K562 (cell line): Measurements from ENCODE around the gene GPR162. TPM values are rescaled to one million over a fixed set of nuclear protein-coding genes. Genes with fewer than 3 reads are reported as not detected.

Experiments used
- KAT2B ChIP-seq: IDR thresholded peaks from one replicate; pipeline ENCODE4 v1.6.1; 2012; ENCODE audit warnings: low read depth, mild to moderate bottlenecking, control low read depth, inconsistent platforms, low read length, moderate library complexity
- LEF1 ChIP-seq: fragments of 450-650 bp; IDR thresholded peaks from 2 replicates; pipeline ENCODE4 v1.6.1; 2016; ENCODE audit warnings: mild to moderate bottlenecking
- MECOM ChIP-seq: fragments of 250-450 bp; sonication (Bioruptor Pico); IDR thresholded peaks from 2 replicates; pipeline ENCODE4 v1.8.0; 2022; ENCODE audit warnings: inconsistent platforms
- MED1 ChIP-seq: sonication (generic); formaldehyde crosslinking; IDR thresholded peaks from 2 replicates; pipeline ENCODE4 v1.8.1; 2023; ENCODE audit warnings: missing genetic modification reagents, borderline replicate concordance
- NONO ChIP-seq, 2 experiments: fragments of 200-400 bp in 1 of 2; fragments of 450-650 bp in 1 of 2; formaldehyde crosslinking in 1 of 2; IDR thresholded peaks; 2 replicates each; pipeline ENCODE4 v1.6.1; 2017; ENCODE audit warnings: low read depth in 2 of 2, mild to moderate bottlenecking in 2 of 2, moderate library complexity in 2 of 2, low read length in 1 of 2
- SIN3A ChIP-seq, 2 experiments: fragments of 150-350 bp in 1 of 2; IDR thresholded peaks; 2 replicates each; pipeline ENCODE4 v1.6.1; 2011 to 2016; ENCODE audit warnings: borderline replicate concordance in 2 of 2, low read depth in 2 of 2, low read length in 2 of 2, mild to moderate bottlenecking in 2 of 2, moderate library complexity in 2 of 2; ENCODE audit not compliant: control insufficient read depth in 1 of 2
- TEAD1 ChIP-seq, 2 experiments: fragments of 450-650 bp in 1 of 2; sonication (generic) in 1 of 2; formaldehyde crosslinking; IDR thresholded peaks; 2 replicates each; pipeline versions ENCODE4 v1.4.0 to v1.8.0; 2020 to 2022; ENCODE audit warnings: mild to moderate bottlenecking in 2 of 2, missing genetic modification reagents in 1 of 2
- ZNF316 ChIP-seq: fragments of 450-650 bp; IDR thresholded peaks from 2 replicates; pipeline ENCODE4 v1.6.1; 2016
- ZNF347 ChIP-seq: fragments of 450-650 bp; formaldehyde crosslinking; IDR thresholded peaks from 2 replicates; pipeline ENCODE4 v1.4.0; 2020; ENCODE audit warnings: low read depth, mild to moderate bottlenecking, moderate library complexity
- polyA plus RNA-seq, 8 experiments: library from polyadenylated mRNA; depleted of rRNA in 4 of 8; stranded (reverse) in 5 of 8; unstranded in 3 of 8; fragments of >200 nt; fragmentation: Nextera tagmentation in 2 of 8; fragmentation: Illumina TruSeq in 1 of 8; extraction: Ambion mirVana in 2 of 8; extraction: Trizol in 1 of 8; gene quantifications; 2 replicates each; pipeline versions ENCODE4 v1.2.1 to v1.2.3, GENCODE V29; 2011 to 2014; ENCODE audit warnings: inconsistent platforms in 1 of 8, missing spikeins in 1 of 8
- total RNA-seq, 7 experiments: library from RNA; depleted of rRNA in 6 of 7; stranded (reverse); fragments of >200 nt in 6 of 7; fragmentation: Illumina TruSeq in 2 of 7; extraction: Trizol in 2 of 7; gene quantifications; 2 replicates each; pipeline versions ENCODE4 v1.2.1 to v1.2.3, GENCODE V29; 2011 to 2021; ENCODE audit warnings: low replicate concordance in 1 of 7
- TF ChIP-seq, protein P1 (sequence below): fragments of 250-450 bp; sonication (Bioruptor Pico); IDR thresholded peaks from 2 replicates; pipeline ENCODE4 v1.4.0; 2020
- TF ChIP-seq, protein P2 (sequence below): fragments of 450-650 bp; IDR thresholded peaks from 2 replicates; pipeline ENCODE4 v1.6.1; 2017; ENCODE audit warnings: mild to moderate bottlenecking, moderate library complexity
- TF ChIP-seq, protein P3 (sequence below): fragments of 450-650 bp; formaldehyde crosslinking; IDR thresholded peaks from 2 replicates; pipeline ENCODE4 v1.4.0; 2022; ENCODE audit warnings: mild to moderate bottlenecking, moderate library complexity
- TF ChIP-seq, protein P4 (sequence below), 2 experiments: fragments of 450-650 bp; IDR thresholded peaks; 2 replicates each; pipeline ENCODE4 v1.6.1; 2016; ENCODE audit warnings: mild to moderate bottlenecking in 2 of 2, borderline replicate concordance in 1 of 2, low read depth in 1 of 2, moderate library complexity in 1 of 2

Gene GPR162
- total and polyA plus RNA-seq, 9 of the 15 experiments (the other 6 are each of a cell fraction or from before 2014, with no cell fraction given): 0.65 to 1.8 (median 1.1) TPM; not detected in 2

DNA sequence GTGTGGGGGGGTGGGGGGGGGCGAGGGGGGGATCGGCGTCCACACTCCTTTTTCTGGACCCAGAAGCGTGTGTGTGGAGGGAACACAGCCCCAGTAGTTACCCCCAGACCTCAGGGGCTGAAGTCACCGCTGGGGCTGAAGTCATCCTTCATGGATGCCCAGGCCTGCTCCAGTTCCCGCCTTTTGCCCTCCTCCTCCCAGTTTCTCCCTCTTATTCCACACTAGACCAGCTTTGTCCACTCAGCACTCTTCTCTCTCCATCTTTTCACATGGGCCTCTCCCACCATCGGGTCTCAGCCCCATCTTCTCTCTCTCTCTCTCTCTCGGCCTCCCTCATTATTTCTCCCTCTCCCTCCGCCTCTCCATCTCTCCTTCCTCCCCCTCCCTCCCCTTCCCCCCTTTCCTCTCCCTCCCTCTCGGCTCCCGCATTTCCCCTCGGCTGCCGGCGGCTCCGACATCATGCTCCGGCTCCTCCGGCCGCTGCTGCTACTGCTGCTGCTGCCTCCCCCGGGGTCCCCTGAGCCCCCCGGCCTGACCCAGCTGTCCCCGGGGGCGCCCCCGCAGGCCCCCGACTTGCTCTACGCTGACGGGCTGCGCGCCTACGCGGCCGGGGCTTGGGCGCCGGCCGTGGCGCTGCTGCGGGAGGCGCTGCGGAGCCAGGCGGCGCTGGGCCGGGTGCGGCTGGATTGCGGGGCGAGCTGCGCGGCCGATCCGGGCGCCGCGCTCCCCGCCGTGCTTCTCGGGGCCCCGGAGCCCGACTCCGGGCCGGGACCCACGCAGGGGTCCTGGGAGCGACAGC is 6.6 kb downstream of the GPR162 start, which contains the start of gene P3H3 (continued):
- TF ChIP-seq, protein P1, sequence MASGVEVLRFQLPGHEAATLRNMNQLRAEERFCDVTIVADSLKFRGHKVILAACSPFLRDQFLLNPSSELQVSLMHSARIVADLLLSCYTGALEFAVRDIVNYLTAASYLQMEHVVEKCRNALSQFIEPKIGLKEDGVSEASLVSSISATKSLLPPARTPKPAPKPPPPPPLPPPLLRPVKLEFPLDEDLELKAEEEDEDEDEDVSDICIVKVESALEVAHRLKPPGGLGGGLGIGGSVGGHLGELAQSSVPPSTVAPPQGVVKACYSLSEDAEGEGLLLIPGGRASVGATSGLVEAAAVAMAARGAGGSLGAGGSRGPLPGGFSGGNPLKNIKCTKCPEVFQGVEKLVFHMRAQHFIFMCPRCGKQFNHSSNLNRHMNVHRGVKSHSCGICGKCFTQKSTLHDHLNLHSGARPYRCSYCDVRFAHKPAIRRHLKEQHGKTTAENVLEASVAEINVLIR (CRISPR knock-in tag): no peak
- TF ChIP-seq NONO (IDR thresholded peaks at IDR 0.05; ENCODE audit: low read depth in 2 of 2, low read length in 1 of 2) (0 out of 4 replicates have a peak, but pooled peaks have one; percentile 34 to 38), KAT2B (no peak), MED1 (CRISPR knock-in tag) (no peak), ZNF316 (peak; percentile 86), LEF1 (no peak), MECOM (CRISPR knock-in tag) (no peak), ZNF347 (CRISPR knock-in tag) (no peak), TEAD1 (CRISPR knock-in tag; IDR thresholded peaks at IDR 0.05) (no peak), SIN3A (IDR thresholded peaks at IDR 0.05; ENCODE audit: borderline replicate concordance in 2 of 2, control insufficient read depth in 1 of 2, low read depth in 2 of 2, low read length in 2 of 2) (no peak)
- TF ChIP-seq, protein P2, sequence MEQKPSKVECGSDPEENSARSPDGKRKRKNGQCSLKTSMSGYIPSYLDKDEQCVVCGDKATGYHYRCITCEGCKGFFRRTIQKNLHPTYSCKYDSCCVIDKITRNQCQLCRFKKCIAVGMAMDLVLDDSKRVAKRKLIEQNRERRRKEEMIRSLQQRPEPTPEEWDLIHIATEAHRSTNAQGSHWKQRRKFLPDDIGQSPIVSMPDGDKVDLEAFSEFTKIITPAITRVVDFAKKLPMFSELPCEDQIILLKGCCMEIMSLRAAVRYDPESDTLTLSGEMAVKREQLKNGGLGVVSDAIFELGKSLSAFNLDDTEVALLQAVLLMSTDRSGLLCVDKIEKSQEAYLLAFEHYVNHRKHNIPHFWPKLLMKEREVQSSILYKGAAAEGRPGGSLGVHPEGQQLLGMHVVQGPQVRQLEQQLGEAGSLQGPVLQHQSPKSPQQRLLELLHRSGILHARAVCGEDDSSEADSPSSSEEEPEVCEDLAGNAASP: no peak
- TF ChIP-seq, protein P3, sequence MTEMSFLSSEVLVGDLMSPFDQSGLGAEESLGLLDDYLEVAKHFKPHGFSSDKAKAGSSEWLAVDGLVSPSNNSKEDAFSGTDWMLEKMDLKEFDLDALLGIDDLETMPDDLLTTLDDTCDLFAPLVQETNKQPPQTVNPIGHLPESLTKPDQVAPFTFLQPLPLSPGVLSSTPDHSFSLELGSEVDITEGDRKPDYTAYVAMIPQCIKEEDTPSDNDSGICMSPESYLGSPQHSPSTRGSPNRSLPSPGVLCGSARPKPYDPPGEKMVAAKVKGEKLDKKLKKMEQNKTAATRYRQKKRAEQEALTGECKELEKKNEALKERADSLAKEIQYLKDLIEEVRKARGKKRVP (CRISPR knock-in tag): no peak
- TF ChIP-seq, protein P4, sequence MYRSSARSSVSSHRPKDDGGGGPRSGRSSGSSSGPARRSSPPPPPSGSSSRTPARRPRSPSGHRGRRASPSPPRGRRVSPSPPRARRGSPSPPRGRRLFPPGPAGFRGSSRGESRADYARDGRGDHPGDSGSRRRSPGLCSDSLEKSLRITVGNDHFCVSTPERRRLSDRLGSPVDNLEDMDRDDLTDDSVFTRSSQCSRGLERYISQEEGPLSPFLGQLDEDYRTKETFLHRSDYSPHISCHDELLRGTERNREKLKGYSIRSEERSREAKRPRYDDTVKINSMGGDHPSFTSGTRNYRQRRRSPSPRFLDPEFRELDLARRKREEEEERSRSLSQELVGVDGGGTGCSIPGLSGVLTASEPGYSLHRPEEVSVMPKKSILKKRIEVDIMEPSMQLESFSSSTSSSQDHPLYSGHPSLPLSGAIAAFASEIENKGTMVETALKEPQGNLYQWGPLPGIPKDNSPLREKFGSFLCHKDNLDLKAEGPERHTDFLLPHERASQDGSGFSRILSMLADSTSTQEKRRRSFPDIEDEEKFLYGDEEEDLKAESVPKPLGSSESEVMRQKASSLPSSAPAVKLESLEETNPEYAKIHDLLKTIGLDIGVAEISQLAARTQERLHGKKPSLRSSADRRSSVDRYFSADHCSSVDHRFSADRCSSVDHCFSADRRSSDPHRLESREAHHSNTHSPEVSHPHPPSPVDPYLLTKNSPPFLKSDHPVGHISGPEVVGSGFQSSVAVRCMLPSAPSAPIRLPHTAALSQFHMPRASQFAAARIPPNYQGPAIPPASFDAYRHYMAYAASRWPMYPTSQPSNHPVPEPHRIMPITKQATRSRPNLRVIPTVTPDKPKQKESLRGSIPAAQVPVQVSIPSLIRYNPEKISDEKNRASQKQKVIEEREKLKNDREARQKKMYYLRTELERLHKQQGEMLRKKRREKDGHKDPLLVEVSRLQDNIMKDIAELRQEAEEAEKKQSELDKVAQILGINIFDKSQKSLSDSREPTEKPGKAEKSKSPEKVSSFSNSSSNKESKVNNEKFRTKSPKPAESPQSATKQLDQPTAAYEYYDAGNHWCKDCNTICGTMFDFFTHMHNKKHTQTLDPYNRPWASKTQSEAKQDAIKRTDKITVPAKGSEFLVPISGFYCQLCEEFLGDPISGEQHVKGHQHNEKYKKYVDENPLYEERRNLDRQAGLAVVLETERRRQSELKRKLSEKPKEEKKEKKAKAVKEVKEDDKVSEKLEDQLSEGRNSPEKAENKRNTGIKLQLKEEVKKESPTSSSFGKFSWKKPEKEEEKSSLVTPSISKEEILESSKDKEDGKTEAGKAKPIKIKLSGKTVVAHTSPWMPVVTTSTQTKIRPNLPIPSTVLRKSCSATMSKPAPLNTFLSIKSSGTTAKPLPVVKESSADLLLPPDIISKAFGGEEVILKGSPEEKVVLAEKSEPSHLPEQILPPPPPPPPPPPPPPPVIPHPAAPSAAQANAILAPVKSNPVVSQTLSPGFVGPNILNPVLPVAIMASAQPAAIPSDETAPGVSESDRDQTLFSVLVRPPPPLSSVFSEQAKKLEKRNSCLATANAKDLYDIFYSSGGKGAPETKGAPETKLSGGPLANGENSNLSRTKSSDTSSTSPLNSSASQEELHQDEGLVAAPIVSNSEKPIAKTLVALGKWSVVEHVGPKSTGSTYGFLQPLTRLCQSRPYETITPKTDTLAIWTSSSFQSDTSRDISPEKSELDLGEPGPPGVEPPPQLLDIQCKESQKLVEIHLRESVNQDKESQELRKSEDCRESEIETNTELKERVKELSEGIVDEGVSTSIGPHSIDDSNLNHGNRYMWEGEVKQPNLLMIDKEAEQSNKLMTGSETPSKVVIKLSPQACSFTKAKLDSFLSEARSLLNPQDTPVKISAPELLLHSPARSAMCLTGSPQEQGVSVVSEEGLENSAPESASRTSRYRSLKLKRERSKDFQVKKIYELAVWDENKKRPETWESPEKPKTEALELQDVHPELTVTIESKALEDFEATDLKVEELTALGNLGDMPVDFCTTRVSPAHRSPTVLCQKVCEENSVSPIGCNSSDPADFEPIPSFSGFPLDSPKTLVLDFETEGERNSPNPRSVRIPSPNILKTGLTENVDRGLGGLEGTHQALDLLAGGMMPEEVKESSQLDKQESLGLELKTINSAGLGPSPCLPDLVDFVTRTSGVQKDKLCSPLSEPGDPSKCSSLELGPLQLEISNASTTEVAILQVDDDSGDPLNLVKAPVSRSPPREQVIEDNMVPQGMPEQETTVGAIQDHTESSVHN (IDR thresholded peaks at IDR 0.05; ENCODE audit: borderline replicate concordance in 1 of 2, low read depth in 1 of 2): no peak
